Spleen (tissue), 11 donors: ENCODE data around the gene CBX3. TPM values are rescaled to one million over a fixed set of nuclear protein-coding genes. Genes with fewer than 3 reads are reported as not detected.

Source experiments
- DNase-seq: peaks from one replicate; pipeline ENCODE4 v3.0.0-alpha.2; 2020
- H3K27ac ChIP-seq, 8 donors: fragments of 200-600 bp; sonication (generic) in 7 of 8; 1 replicate in 4 of 8; 2 replicates in 4 of 8; pipeline versions ENCODE4 v1.5.0 to v1.8.0; 2016 to 2021; ENCODE audit warnings: inconsistent platforms in 4 of 8, mild to moderate bottlenecking in 4 of 8, moderate library complexity in 1 of 8
- H3K27me3 ChIP-seq, 7 donors: fragments of 200-600 bp; sonication (generic) in 6 of 7; replicated peaks in 1 of 7; 1 replicate in 4 of 7; 2 replicates in 3 of 7; pipeline versions ENCODE4 v1.5.0 to v1.8.0; 2016 to 2021; ENCODE audit warnings: inconsistent platforms in 3 of 7, mild to moderate bottlenecking in 1 of 7
- H3K36me3 ChIP-seq, 6 donors: fragments of 200-600 bp; sonication (generic) in 5 of 6; 1 replicate in 4 of 6; 2 replicates in 2 of 6; pipeline versions ENCODE4 v1.5.0 to v1.8.0; 2016 to 2021; ENCODE audit warnings: inconsistent platforms in 2 of 6
- H3K4me1 ChIP-seq, 6 donors: fragments of 200-600 bp; sonication (generic) in 5 of 6; 1 replicate in 3 of 6; 2 replicates in 3 of 6; pipeline versions ENCODE4 v1.5.0 to v1.8.0; 2016 to 2021; ENCODE audit warnings: inconsistent platforms in 3 of 6
- H3K4me3 ChIP-seq, 8 donors: fragments of 200-600 bp; sonication (generic) in 7 of 8; 1 replicate in 4 of 8; 2 replicates in 4 of 8; pipeline versions ENCODE4 v1.5.0 to v1.8.0; 2016 to 2021; ENCODE audit warnings: inconsistent platforms in 4 of 8, mild to moderate bottlenecking in 4 of 8, moderate library complexity in 2 of 8
- H3K9me3 ChIP-seq, 8 donors: fragments of 200-600 bp; sonication (generic) in 7 of 8; 1 replicate in 4 of 8; 2 replicates in 4 of 8; pipeline versions ENCODE4 v1.5.0 to v1.8.0; 2016 to 2021; ENCODE audit warnings: inconsistent platforms in 4 of 8
- POLR2A ChIP-seq, 3 donors: fragments of 450-650 bp; IDR thresholded peaks; one replicate each; pipeline ENCODE4 v1.5.1; 2017; ENCODE audit warnings: antibody characterized with exemption in 3 of 3, mild to moderate bottlenecking in 1 of 3
- POLR2AphosphoS5 ChIP-seq, 3 donors: sonication (generic); formaldehyde crosslinking; IDR thresholded peaks; one replicate each; pipeline ENCODE4 v1.5.1; 2017; ENCODE audit warnings: antibody characterized with exemption in 3 of 3
- WGBS, 5 donors: extraction: QIAGEN DNeasy Blood & Tissue Kit in 3 of 5; methylation state at CpG; one replicate each; pipeline versions ENCODE4 v1.1.5 to v1.1.7; 2013 to 2018; 5-methylcytosine and 5-hydroxymethylcytosine counted together
- intact Hi-C: fragments of 100-400 bp; cut with DNase I; formaldehyde crosslinking; loops from one replicate; pipeline ENCODE4 v1.15.0; 2023; ENCODE audit warnings: low total_unique reads
- polyA plus RNA-seq, 3 donors: library from polyadenylated mRNA; stranded (reverse); fragments of 200-250 nt; gene quantifications; one replicate each; pipeline ENCODE4 v1.2.1, GENCODE V29; 2013
- total RNA-seq, 7 donors: library from RNA; depleted of rRNA in 3 of 7; stranded (reverse); fragments of >200 nt in 3 of 7; fragmentation: NEBNext Ultra II Directional in 4 of 7; extraction: Animal tissue kit (Norgen Biotek cat#: 25700) in 4 of 7; gene quantifications; one replicate each; pipeline versions ENCODE4 v1.1.0 to v1.2.1, GENCODE V29; 2016 to 2021
- TF ChIP-seq, protein P1 (sequence below), 11 experiments: fragments of 200-600 bp in 7 of 11; fragments of 450-650 bp in 4 of 11; sonication (generic) in 4 of 11; IDR thresholded peaks in 8 of 11; conservative IDR thresholded peaks in 3 of 11; 1 replicate in 7 of 11; 2 replicates in 4 of 11; pipeline versions ENCODE4 v1.4.0 to v1.8.0; 2016 to 2021; ENCODE audit warnings: antibody characterized with exemption in 11 of 11, inconsistent platforms in 4 of 11, mild to moderate bottlenecking in 1 of 11
- donor health status: healthy with polysubstance abuse.
- donor health status: DM: no; HTN: no; CAD: no; lungs with moderate emphysema.
- donor health status: DM: no; HTN: no; CAD: no.
- donor health status: Bipolar disorder and iron deficiency.
- donor health status: healthy.
- donor health status: DM: no; HTN: no; CAD: no.
- donor health status: DM: yes; HTN: yes; CAD: no.

CBX3 gene
- total and polyA plus RNA-seq, 10 donors, result 87.3 to 146 (median 109) TPM

DNA sequence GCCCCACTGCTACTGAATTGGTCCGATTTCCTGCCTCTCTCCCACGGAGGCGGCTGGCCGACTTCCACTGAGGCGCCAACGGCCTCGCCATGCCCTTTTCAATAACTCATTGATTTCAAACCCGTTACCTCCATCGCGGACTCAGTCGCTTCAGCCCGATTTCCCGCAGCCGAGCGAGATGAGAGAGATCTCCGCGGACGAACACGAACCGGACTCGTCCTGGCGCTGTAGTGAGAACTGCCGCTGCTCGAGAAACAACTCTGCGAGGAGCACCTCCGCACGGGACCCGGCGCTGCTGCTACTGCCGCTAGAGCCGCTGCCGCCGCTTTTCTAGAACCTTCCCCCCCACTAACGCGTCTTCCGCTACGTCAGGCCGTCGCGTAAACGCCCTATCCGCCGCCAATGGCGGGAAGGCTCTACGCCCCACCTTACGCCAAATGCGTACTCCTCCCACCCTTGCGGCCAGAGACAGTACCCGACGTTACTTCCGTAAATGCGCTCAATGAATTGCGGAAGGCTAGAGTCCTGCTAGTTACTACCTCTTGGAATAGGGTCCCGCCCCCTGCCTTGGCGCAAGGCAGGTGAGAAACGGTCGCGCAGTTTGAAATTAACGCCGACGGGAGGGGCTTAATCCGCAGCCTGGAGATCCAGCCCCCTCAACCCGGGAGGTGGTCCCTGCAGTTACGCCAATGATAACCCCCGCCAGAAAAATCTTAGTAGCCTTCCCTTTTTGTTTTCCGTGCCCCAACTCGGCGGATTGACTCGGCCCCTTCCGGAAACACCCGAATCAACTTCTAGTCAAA, 900 bp upstream of the CBX3 start, which contains the start of gene HNRNPA2B1:
Gene HNRNPA2B1, minus strand, starts transcription at position 303 of the 803 bp plus-strand sequence. Its CDS starts 169 bp downstream, at position 134.
- WGBS, 5 donors, result 0 to 1% (median 0%) methylated on average over 62 to 71 of the region's 71 CpGs
- Histone ChIP-seq H3K4me3 (peak within 1 kb of the TSS; percentile 51 to 93 (median 89)), H3K27me3 (no peaks in the 10 kb centered on the region), H3K4me1 (peaks cover 43 to 69% (median 56%) of the 10 kb centered on the region in 6 donors), H3K9me3 (no peaks in the 10 kb centered on the region), H3K36me3 (peaks cover 0 to 41% (median 18%) of the 10 kb centered on the region in 6 donors), H3K27ac (peak within 1 kb of the TSS; percentile 99 to 100 (median 100))
- peak; percentile 99 for DNase-seq
- TF ChIP-seq POLR2A (IDR thresholded peaks at IDR 0.05) (peak; percentile 100), POLR2AphosphoS5 (IDR thresholded peaks at IDR 0.05) (peak; percentile 100)
- TF ChIP-seq, protein P1, sequence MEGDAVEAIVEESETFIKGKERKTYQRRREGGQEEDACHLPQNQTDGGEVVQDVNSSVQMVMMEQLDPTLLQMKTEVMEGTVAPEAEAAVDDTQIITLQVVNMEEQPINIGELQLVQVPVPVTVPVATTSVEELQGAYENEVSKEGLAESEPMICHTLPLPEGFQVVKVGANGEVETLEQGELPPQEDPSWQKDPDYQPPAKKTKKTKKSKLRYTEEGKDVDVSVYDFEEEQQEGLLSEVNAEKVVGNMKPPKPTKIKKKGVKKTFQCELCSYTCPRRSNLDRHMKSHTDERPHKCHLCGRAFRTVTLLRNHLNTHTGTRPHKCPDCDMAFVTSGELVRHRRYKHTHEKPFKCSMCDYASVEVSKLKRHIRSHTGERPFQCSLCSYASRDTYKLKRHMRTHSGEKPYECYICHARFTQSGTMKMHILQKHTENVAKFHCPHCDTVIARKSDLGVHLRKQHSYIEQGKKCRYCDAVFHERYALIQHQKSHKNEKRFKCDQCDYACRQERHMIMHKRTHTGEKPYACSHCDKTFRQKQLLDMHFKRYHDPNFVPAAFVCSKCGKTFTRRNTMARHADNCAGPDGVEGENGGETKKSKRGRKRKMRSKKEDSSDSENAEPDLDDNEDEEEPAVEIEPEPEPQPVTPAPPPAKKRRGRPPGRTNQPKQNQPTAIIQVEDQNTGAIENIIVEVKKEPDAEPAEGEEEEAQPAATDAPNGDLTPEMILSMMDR (IDR thresholded peaks at IDR 0.05 in 8 of 11, conservative IDR thresholded peaks at IDR 0.05 in 3 of 11), result peak in 7 of 11 experiments; percentile 7 to 56 (median 51)
- intact Hi-C loops, result loop anchor here (10.0 kb wide), 1 partner anchor 306 kb away; no protein-coding TSS in a partner anchor

DNA sequence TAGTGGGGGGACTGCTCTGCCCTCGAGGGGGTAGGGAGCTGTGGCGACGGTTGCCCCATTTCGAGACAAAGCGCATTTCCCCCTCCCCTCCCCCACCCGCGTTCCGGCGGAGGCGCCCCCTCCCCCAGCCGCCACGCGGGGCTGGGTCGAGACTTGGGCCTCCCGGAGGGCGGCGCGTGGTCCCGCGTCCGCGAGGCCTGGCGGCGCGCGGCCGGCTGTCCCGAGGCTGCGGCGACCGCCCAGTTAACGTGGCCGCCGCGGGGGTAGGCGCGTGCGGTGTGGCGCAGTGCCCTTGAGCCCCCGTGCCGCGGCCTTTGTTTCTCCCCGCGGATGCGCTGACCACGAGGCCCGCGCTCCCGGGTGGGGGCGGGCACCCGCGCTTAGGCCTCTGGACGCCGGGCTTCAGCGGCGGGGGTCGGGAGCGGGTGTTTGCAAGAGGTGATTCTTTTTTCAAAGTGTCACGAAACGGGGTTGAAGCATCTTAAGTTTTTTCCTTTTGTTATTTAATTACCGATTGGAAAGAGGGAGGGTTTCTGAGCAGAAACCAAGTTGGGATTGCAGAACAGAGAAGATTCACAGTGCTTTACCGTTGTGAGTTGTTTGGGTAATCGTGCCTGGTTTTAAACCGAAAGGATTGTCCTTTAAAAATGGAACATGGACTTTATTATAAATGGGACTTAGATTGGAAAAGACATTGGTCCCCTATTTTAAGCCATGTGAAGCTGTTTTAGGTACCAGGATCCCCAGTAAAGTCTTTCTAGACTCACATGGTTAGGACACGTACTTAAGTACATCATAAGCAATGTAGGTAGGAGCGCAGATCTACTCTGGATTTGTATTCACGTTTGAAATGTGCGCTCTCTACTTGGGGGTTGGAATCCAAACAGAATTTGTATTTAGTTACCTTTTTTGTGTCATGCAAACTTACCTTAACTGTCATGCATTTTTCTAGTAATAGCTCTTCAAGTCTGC, 760 bp downstream of the CBX3 start:
- 0 to 1% (median 0%) methylated on average over 15 to 66 of the region's 68 CpGs for WGBS, 5 donors
- peak; percentile 92 for DNase-seq
- no peaks in the 10 kb centered on the region for H3K27me3 ChIP-seq
- TF ChIP-seq POLR2AphosphoS5 (IDR thresholded peaks at IDR 0.05) (no peak), POLR2A (IDR thresholded peaks at IDR 0.05) (no peak)
- TF ChIP-seq, protein P1 (IDR thresholded peaks at IDR 0.05 in 8 of 11, conservative IDR thresholded peaks at IDR 0.05 in 3 of 11), result no peak
- intact Hi-C loops, result loop anchor here (10.0 kb wide), 1 partner anchor 308 kb away; no protein-coding TSS in a partner anchor
- H3K4me3 ChIP-seq, result peak overlapping the region; percentile 51 to 93 (median 89)
- peaks cover 0 to 41% (median 13%) of the 10 kb centered on the region in 6 donors for H3K36me3 ChIP-seq
- H3K9me3 ChIP-seq, result no peaks in the 10 kb centered on the region
- peaks cover 26 to 68% (median 50%) of the 10 kb centered on the region in 6 donors for H3K4me1 ChIP-seq
- H3K27ac ChIP-seq, result peak overlapping the region; percentile 99 to 100 (median 100)

DNA sequence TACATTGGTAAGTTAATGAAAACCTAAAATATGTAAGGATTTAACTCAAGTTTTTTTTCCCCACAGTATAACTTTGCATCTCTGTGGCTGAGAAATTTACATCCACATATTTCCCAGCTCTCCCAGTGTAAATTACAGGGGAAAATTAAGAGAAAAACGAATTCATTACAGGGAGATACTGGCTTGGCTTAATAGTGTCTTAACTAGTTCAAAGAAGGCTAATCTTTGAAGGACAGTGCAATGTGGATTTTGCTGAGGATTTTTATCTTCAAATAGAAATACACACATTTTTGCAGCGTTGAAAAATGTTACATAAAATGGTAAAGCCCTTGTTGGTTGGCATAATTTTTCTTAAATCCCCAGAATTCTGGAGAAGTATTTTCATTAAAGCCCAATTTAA, 1.5 kb downstream of the CBX3 start:
- H3K4me3 ChIP-seq, result peak overlapping the region; percentile 51 to 93 (median 89)
- no peaks in the 10 kb centered on the region for H3K27me3 ChIP-seq
- no peaks in the 10 kb centered on the region for H3K9me3 ChIP-seq
- DNase-seq, result no peak
- TF ChIP-seq, protein P1 (IDR thresholded peaks at IDR 0.05 in 8 of 11, conservative IDR thresholded peaks at IDR 0.05 in 3 of 11), result no peak
- TF ChIP-seq POLR2A (IDR thresholded peaks at IDR 0.05) (no peak), POLR2AphosphoS5 (IDR thresholded peaks at IDR 0.05) (no peak)
- H3K27ac ChIP-seq, result peak overlapping the region in 6 of 8 donors; percentile 99 to 100 (median 100)
- 2 to 7% (median 6%) methylated on average over 2 of the region's 2 CpGs for WGBS, 5 donors
- peaks cover 0 to 41% (median 18%) of the 10 kb centered on the region in 6 donors for H3K36me3 ChIP-seq
- intact Hi-C loops, result loop anchor here (10.0 kb wide), 1 partner anchor 308 kb away; no protein-coding TSS in a partner anchor
- peaks cover 25 to 68% (median 44%) of the 10 kb centered on the region in 6 donors for H3K4me1 ChIP-seq
